CD14-positive monocyte (primary cell): ENCODE measurements around the gene UBD. TPM values are rescaled to one million over a fixed set of nuclear protein-coding genes. Genes with fewer than 3 reads are reported as not detected.
A peak's percentile ranks its signal among the peaks of the same experiment; 100 is the strongest.

ENCODE experiments used
- DNase-seq, 3 donors: peaks; one replicate each; pipeline ENCODE4 v3.0.0-alpha.2; 2011 to 2022
- H2AFZ ChIP-seq: 2 replicates; pipeline ENCODE4 v1.6.0; 2012; ENCODE audit warnings: mild to moderate bottlenecking, low read depth, low read length, inconsistent platforms; ENCODE audit not compliant: insufficient read depth, poor library complexity, severe bottlenecking
- H3K27ac ChIP-seq, 2 donors: 1 replicate in 1 of 2; 2 replicates in 1 of 2; pipeline ENCODE4 v1.5.1; 2012 to 2013; ENCODE audit warnings: low read length in 2 of 2, control low read depth in 1 of 2, inconsistent platforms in 1 of 2, low read depth in 1 of 2, mild to moderate bottlenecking in 1 of 2
- H3K27me3 ChIP-seq, 2 donors: one replicate each; pipeline versions ENCODE4 v1.6.0 to v1.6.1; 2011 to 2013; ENCODE audit warnings: low read length in 2 of 2; ENCODE audit not compliant: control insufficient read depth in 2 of 2, insufficient read depth in 2 of 2
- H3K36me3 ChIP-seq, 2 donors: replicated peaks in 1 of 2; 1 replicate in 1 of 2; 2 replicates in 1 of 2; pipeline versions ENCODE4 v1.5.1 to v1.6.1; 2012 to 2013; ENCODE audit warnings: low read length in 2 of 2, control low read depth in 1 of 2, inconsistent platforms in 1 of 2, mild to moderate bottlenecking in 1 of 2; ENCODE audit not compliant: insufficient read depth in 2 of 2, control insufficient read depth in 1 of 2
- H3K4me1 ChIP-seq, 2 donors: 1 replicate in 1 of 2; 2 replicates in 1 of 2; pipeline versions ENCODE4 v1.5.1 to v1.6.1; 2012 to 2013; ENCODE audit warnings: low read length in 2 of 2, control low read depth in 1 of 2, inconsistent platforms in 1 of 2, mild to moderate bottlenecking in 1 of 2, moderate library complexity in 1 of 2; ENCODE audit not compliant: insufficient read depth in 2 of 2, control insufficient read depth in 1 of 2
- H3K4me2 ChIP-seq: replicated peaks from 2 replicates; pipeline ENCODE3; 2012; ENCODE audit warnings: low read length, moderate library complexity, mild to moderate bottlenecking; ENCODE audit not compliant: poor library complexity, severe bottlenecking; ENCODE audit errors: extremely low read depth
- H3K4me3 ChIP-seq, 3 experiments: fragments of 200-600 bp in 1 of 3; sonication (generic) in 1 of 3; replicated peaks in 1 of 3; 1 replicate in 2 of 3; 2 replicates in 1 of 3; pipeline ENCODE4 v1.5.1; 2011 to 2013; ENCODE audit warnings: low read length in 3 of 3, mild to moderate bottlenecking in 3 of 3, control low read depth in 2 of 3, low read depth in 2 of 3, inconsistent platforms in 1 of 3, moderate library complexity in 1 of 3
- H3K79me2 ChIP-seq: 2 replicates; pipeline ENCODE4 v1.6.0; 2012; ENCODE audit warnings: mild to moderate bottlenecking, control low read depth, inconsistent platforms, low read length, moderate library complexity; ENCODE audit not compliant: insufficient read depth
- H3K9ac ChIP-seq: 2 replicates; pipeline ENCODE4 v1.6.0; 2017; ENCODE audit warnings: low read length, mild to moderate bottlenecking; ENCODE audit not compliant: insufficient read depth, poor library complexity, severe bottlenecking
- H3K9me3 ChIP-seq, 2 donors: replicated peaks in 1 of 2; 1 replicate in 1 of 2; 2 replicates in 1 of 2; pipeline versions ENCODE4 v1.5.1 to v1.6.1; 2012 to 2013; ENCODE audit warnings: low read length in 2 of 2, control low read depth in 1 of 2; ENCODE audit not compliant: control insufficient read depth in 1 of 2, insufficient read depth in 1 of 2
- H4K20me1 ChIP-seq: 2 replicates; pipeline ENCODE4 v1.6.0; 2012; ENCODE audit warnings: mild to moderate bottlenecking, low read length, control low read depth, moderate library complexity; ENCODE audit not compliant: insufficient read depth
- H3K27ac Mint-ChIP-seq, 7 donors: one replicate each; pipeline ENCODE4 v1.8.0; 2020; ENCODE audit warnings: mild to moderate bottlenecking in 7 of 7, mixed read lengths in 7 of 7, moderate library complexity in 6 of 7, inconsistent platforms in 2 of 7
- H3K27me3 Mint-ChIP-seq, 3 donors: one replicate each; pipeline ENCODE4 v1.8.0; 2021 to 2022; ENCODE audit warnings: low read depth in 3 of 3, mild to moderate bottlenecking in 3 of 3, mixed read lengths in 3 of 3, moderate library complexity in 3 of 3, inconsistent platforms in 1 of 3
- H3K36me3 Mint-ChIP-seq, 2 donors: one replicate each; pipeline ENCODE4 v1.8.0; 2020; ENCODE audit warnings: mixed read lengths in 2 of 2, inconsistent platforms in 1 of 2, mild to moderate bottlenecking in 1 of 2
- H3K4me1 Mint-ChIP-seq: one replicate; pipeline ENCODE4 v1.8.0; 2020; ENCODE audit warnings: mild to moderate bottlenecking, mixed read lengths
- H3K4me3 Mint-ChIP-seq, 2 donors: one replicate each; pipeline ENCODE4 v1.8.0; 2020; ENCODE audit warnings: mild to moderate bottlenecking in 2 of 2, mixed read lengths in 2 of 2, moderate library complexity in 1 of 2
- H3K9me3 Mint-ChIP-seq, 7 donors: one replicate each; pipeline ENCODE4 v1.8.0; 2020 to 2022; ENCODE audit warnings: mixed read lengths in 7 of 7, mild to moderate bottlenecking in 6 of 7, moderate library complexity in 6 of 7, inconsistent platforms in 2 of 7
- WGBS: methylation state at CpG from one replicate; pipeline ENCODE4 v1.1.5; 2013; ENCODE audit warnings: missing lambda C conversion rate; ENCODE audit not compliant: insufficient coverage; 5-methylcytosine and 5-hydroxymethylcytosine counted together
- intact Hi-C, 2 donors: fragments of 100-400 bp; cut with micrococcal nuclease; formaldehyde crosslinking; loops; one replicate each; pipeline versions ENCODE4 v1.15.0 to v1.15.1; 2023
- polyA plus RNA-seq, 3 donors: library from polyadenylated mRNA; depleted of rRNA in 1 of 3; unstranded in 2 of 3; stranded (reverse) in 1 of 3; fragments of 300-500 nt in 2 of 3; fragments of >200 nt in 1 of 3; fragmentation: Illumina TruSeq in 2 of 3; gene quantifications; 1 replicate in 2 of 3; 2 replicates in 1 of 3; pipeline ENCODE4 v1.2.3, GENCODE V29; 2012 to 2021
- TF ChIP-seq, protein P1 (sequence below): fragments of 200-600 bp; IDR thresholded peaks from one replicate; pipeline ENCODE4 v1.8.0; 2022; ENCODE audit warnings: antibody characterized with exemption, mild to moderate bottlenecking

The UBD gene
- polyA plus RNA-seq, 3 donors: 0.15 TPM; not detected in 2

DNA sequence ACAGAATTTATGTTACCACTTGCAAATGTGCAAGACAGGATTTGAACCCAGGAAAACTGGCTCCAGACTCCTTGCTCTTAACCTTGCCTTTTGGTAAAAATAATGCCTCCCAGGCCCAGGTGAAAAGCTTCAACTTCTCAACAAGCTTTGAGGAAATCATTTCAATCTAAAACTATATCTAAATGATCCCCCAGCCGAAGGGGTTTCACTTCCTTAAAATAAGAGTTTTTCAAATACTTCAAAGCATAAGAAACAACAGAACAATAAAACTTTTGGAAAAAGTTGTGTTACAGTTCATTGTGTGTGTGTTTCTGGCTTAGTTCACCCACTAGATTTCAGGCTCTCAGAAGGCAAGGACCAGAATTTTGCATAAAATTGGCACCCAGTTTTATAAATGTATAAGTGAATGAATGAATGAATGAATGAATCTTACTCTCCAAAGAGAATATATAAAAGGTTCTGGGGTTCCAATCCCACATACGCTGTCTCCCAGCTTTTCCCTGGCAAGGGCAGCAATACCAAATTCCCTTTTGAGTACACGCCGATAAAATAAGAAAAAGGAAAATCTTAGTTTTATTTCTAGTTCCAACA, 30.8 kb upstream of the UBD start:
- no peak for DNase-seq
- Mint-ChIP-seq H3K27me3 (peaks cover 8 to 22% (median 8%) of the 10 kb centered on the region in 3 donors), H3K4me3 (no peak overlapping the region), H3K4me1 (no peaks in the 10 kb centered on the region), H3K9me3 (no peaks in the 10 kb centered on the region), H3K36me3 (no peaks in the 10 kb centered on the region), H3K27ac (no peak overlapping the region)
- Histone ChIP-seq H3K4me1 (no peaks in the 10 kb centered on the region), H3K36me3 (no peaks in the 10 kb centered on the region), H3K9ac (no peak overlapping the region), H3K4me3 (no peak overlapping the region), H3K79me2 (no peaks in the 10 kb centered on the region), H3K27me3 (peaks cover 0 to 5% of the 10 kb centered on the region in 2 donors), H3K9me3 (no peaks in the 10 kb centered on the region), H3K27ac (no peak overlapping the region), H4K20me1 (no peaks in the 10 kb centered on the region), H2AFZ (no peak overlapping the region), H3K4me2 (no peak overlapping the region)
- TF ChIP-seq, protein P1, sequence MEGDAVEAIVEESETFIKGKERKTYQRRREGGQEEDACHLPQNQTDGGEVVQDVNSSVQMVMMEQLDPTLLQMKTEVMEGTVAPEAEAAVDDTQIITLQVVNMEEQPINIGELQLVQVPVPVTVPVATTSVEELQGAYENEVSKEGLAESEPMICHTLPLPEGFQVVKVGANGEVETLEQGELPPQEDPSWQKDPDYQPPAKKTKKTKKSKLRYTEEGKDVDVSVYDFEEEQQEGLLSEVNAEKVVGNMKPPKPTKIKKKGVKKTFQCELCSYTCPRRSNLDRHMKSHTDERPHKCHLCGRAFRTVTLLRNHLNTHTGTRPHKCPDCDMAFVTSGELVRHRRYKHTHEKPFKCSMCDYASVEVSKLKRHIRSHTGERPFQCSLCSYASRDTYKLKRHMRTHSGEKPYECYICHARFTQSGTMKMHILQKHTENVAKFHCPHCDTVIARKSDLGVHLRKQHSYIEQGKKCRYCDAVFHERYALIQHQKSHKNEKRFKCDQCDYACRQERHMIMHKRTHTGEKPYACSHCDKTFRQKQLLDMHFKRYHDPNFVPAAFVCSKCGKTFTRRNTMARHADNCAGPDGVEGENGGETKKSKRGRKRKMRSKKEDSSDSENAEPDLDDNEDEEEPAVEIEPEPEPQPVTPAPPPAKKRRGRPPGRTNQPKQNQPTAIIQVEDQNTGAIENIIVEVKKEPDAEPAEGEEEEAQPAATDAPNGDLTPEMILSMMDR: no peak
- intact Hi-C loops: loop anchor here in 1 of 2 donors (5.0 kb wide), 1 partner anchor 903 kb away; no protein-coding TSS in a partner anchor
- WGBS: 100% methylated on average over 2 of the region's 4 CpGs

DNA sequence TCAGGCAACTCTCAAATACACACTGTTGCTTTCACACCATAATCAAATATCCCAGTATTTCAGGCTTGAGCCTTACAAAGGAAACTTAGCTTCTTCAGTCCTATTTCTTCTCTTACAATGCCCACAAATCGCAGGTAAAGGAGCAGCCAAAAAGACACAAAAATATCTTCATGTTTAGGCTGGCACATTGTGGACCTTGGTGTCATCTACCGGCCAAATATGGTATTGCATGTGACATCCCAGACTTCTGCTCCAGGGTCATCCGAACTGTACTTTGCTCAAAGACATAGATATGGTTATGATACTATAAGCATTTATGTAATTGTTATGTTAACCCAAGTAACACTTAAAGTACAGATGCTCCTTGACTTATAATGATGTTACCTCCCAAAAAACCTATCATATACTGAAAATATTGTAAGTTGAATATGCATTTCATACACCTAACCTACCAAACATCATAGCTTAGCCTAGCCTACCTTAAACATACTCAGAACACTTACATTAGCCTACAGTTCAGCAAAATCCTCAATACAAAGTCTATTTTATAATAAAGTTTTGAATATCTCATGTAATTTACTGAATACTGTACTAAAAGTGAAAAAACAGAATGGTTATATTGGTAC, 30.0 kb upstream of the UBD start:
- Histone ChIP-seq H4K20me1 (no peaks in the 10 kb centered on the region), H3K27me3 (peaks cover 0 to 5% of the 10 kb centered on the region in 2 donors), H3K36me3 (no peaks in the 10 kb centered on the region), H3K79me2 (no peaks in the 10 kb centered on the region), H3K27ac (no peak overlapping the region), H2AFZ (no peak overlapping the region), H3K4me3 (no peak overlapping the region), H3K9me3 (no peaks in the 10 kb centered on the region), H3K4me1 (no peaks in the 10 kb centered on the region), H3K9ac (no peak overlapping the region), H3K4me2 (no peak overlapping the region)
- H3K9me3 Mint-ChIP-seq: no peaks in the 10 kb centered on the region
- no peak overlapping the region for H3K4me3 Mint-ChIP-seq
- H3K4me1 Mint-ChIP-seq: no peaks in the 10 kb centered on the region
- no peak overlapping the region for H3K27ac Mint-ChIP-seq
- peak; percentile 15 to 37 (median 36) for DNase-seq
- intact Hi-C loops: loop anchor here (5.0 kb wide), 1 partner anchor 902 kb away; no protein-coding TSS in a partner anchor
- TF ChIP-seq, protein P1: peak; percentile 97
- 0% methylated on average over 2 of the region's 3 CpGs for WGBS
- peaks cover 7 to 20% (median 8%) of the 10 kb centered on the region in 3 donors for H3K27me3 Mint-ChIP-seq
- H3K36me3 Mint-ChIP-seq: no peaks in the 10 kb centered on the region
